GM19438 (cell line): ENCODE results near the gene GRPEL1.

Experiments
- ATAC-seq: cut with Tn5 transposase; IDR thresholded peaks from one replicate; pipeline ENCODE4 v1.9.1; 2021; ENCODE audit warnings: low read depth; ENCODE audit not compliant: unreplicated experiment

The GRPEL1 gene

GRCh38 chr4:7046971-7047370 lies 20.9 kb downstream of the GRPEL1 start:
- ATAC-seq = no peak

GRCh38 chr4:7045961-7046921 lies 21.6 kb downstream of the GRPEL1 start:
- ATAC-seq = peak; percentile 32

- no peak for ATAC-seq
Observed at GRCh38 chr4:7045553-7045952, 22.3 kb downstream of the GRPEL1 start.

GRCh38 chr4:7044137-7044930 lies 23.5 kb downstream of the GRPEL1 start:
- no peak for ATAC-seq

- ATAC-seq = peak; percentile 4
Observed at GRCh38 chr4:7043284-7044136, 24.4 kb downstream of the GRPEL1 start, which contains the start of gene TADA2B. TSS of gene TADA2B (plus strand) at chr4:7043372. CDS start at chr4:7043580, 208 bp downstream.

- peak; percentile 66 for ATAC-seq
Observed at GRCh38 chr4:7042503-7043283, 25.2 kb downstream of the GRPEL1 start.

- ATAC-seq = no peak
Observed at GRCh38 chr4:7041801-7042502, 25.9 kb downstream of the GRPEL1 start.

GRCh38 chr4:7041246-7041645 lies 26.6 kb downstream of the GRPEL1 start:
- no peak for ATAC-seq

GRCh38 chr4:7040765-7041164 lies 27.1 kb downstream of the GRPEL1 start:
- ATAC-seq = no peak

- ATAC-seq = no peak
Observed at GRCh38 chr4:7037425-7037824, 30.4 kb downstream of the GRPEL1 start.

GRCh38 chr4:7034262-7035081 lies 33.4 kb downstream of the GRPEL1 start:
- no peak for ATAC-seq

GRCh38 chr4:7032596-7032995 lies 35.3 kb downstream of the GRPEL1 start:
- ATAC-seq = no peak

- no peak for ATAC-seq
Observed at GRCh38 chr4:7031558-7032449, 36.1 kb downstream of the GRPEL1 start.

GRCh38 chr4:7030856-7031255 lies 37.0 kb downstream of the GRPEL1 start:
- ATAC-seq = no peak

GRCh38 chr4:7029921-7030320 lies 37.9 kb downstream of the GRPEL1 start:
- ATAC-seq = no peak

GRCh38 chr4:7029212-7029611 lies 38.7 kb downstream of the GRPEL1 start:
- no peak for ATAC-seq

GRCh38 chr4:7027913-7028312 lies 40.0 kb downstream of the GRPEL1 start:
- no peak for ATAC-seq
